Endothelial cell of umbilical vein (primary cell): ENCODE results near the gene POLR2L. TPM values are rescaled to one million over a fixed set of nuclear protein-coding genes. Genes with fewer than 3 reads are reported as not detected.

Experiments used
- BruUV-seq: library from RNA; stranded (reverse); fragments of 400-500 nt; replicated peaks from 2 replicates; lab custom pipeline; 2021; lab: Mats Ljungman, UMichigan
- CTCF ChIA-PET: fragments of 300-600, 350-600 bp; sonication (Branson Sonifier 250); formaldehyde crosslinking; loops from one replicate; lab custom pipeline; 2021; ENCODE audit warnings: antibody characterized with exemption, inconsistent platforms; lab: Charles Lee
- POLR2A ChIA-PET: fragments of 300-600, 350-600 bp; sonication (Branson Sonifier 250); formaldehyde crosslinking; loops from one replicate; lab custom pipeline; 2021; ENCODE audit warnings: antibody characterized with exemption, inconsistent platforms; lab: Charles Lee
- DNase-seq: peaks from one replicate; pipeline ENCODE4 v3.0.0-alpha.2; 2011; ENCODE audit warnings: low read depth, low spot score
- FAIRE-seq: peaks from 2 replicates; lab custom pipeline; 2011; peaks lifted over from hg19 to GRCh38; lab: Jason Lieb, UNC
- H2AFZ ChIP-seq: 2 replicates; pipeline ENCODE4 v1.6.0; 2012; ENCODE audit warnings: low read depth, low read length, control low read depth, inconsistent platforms
- H3K27ac ChIP-seq: 2 replicates; pipeline ENCODE4 v1.5.1; 2011; ENCODE audit warnings: low read depth, mild to moderate bottlenecking, control low read depth, low read length, moderate library complexity; ENCODE audit not compliant: insufficient read depth
- H3K27me3 ChIP-seq, 2 experiments: 2 replicates each; pipeline versions ENCODE4 v1.6.0 to v1.6.1; 2011; ENCODE audit warnings: low read length in 2 of 2, mixed read lengths in 1 of 2; ENCODE audit not compliant: control insufficient read depth in 2 of 2, insufficient read depth in 2 of 2
- H3K36me3 ChIP-seq, 2 experiments: 2 replicates in 1 of 2; 3 replicates in 1 of 2; pipeline ENCODE4 v1.5.1; 2011; ENCODE audit warnings: low read length in 2 of 2, mild to moderate bottlenecking in 1 of 2, moderate library complexity in 1 of 2; ENCODE audit not compliant: control insufficient read depth in 2 of 2, insufficient read depth in 2 of 2; ENCODE audit errors: extremely low read depth in 1 of 2
- H3K4me1 ChIP-seq: 3 replicates; pipeline ENCODE4 v1.5.1; 2011; ENCODE audit warnings: mild to moderate bottlenecking, low read length; ENCODE audit not compliant: control insufficient read depth, insufficient read depth; ENCODE audit errors: extremely low read depth
- H3K4me2 ChIP-seq: 2 replicates; pipeline ENCODE4 v1.6.1; 2011; ENCODE audit warnings: low read length, control low read depth, mixed read lengths; ENCODE audit not compliant: insufficient read depth
- H3K4me3 ChIP-seq, 3 experiments: fragments of 200-600 bp in 1 of 3; sonication (generic), shearing (Covaris generic) in 1 of 3; replicated peaks in 1 of 3; 2 replicates each; pipeline ENCODE4 v1.5.1; 2011 to 2016; ENCODE audit warnings: control low read depth in 3 of 3, low read length in 3 of 3, mild to moderate bottlenecking in 2 of 3, inconsistent platforms in 1 of 3, low read depth in 1 of 3, moderate library complexity in 1 of 3; ENCODE audit not compliant: insufficient read depth in 1 of 3
- H3K79me2 ChIP-seq: 2 replicates; pipeline ENCODE4 v1.6.0; 2012; ENCODE audit warnings: low read length, inconsistent platforms; ENCODE audit not compliant: control insufficient read depth, insufficient read depth
- H3K9ac ChIP-seq: replicated peaks from 2 replicates; pipeline ENCODE3; 2011; ENCODE audit warnings: low read length, control low read depth; ENCODE audit not compliant: insufficient read depth; ENCODE audit errors: extremely low read depth
- H3K9me1 ChIP-seq: replicated peaks from 3 replicates; pipeline ENCODE4 v1.6.0; 2011; ENCODE audit warnings: mild to moderate bottlenecking, low read length; ENCODE audit not compliant: control insufficient read depth, insufficient read depth; ENCODE audit errors: extremely low read depth
- H3K9me3 ChIP-seq: replicated peaks from 2 replicates; pipeline ENCODE4 v1.5.1; 2012; ENCODE audit warnings: low read length, inconsistent platforms; ENCODE audit not compliant: control insufficient read depth, insufficient read depth
- H4K20me1 ChIP-seq: replicated peaks from 2 replicates; pipeline ENCODE3; 2011; ENCODE audit warnings: mild to moderate bottlenecking, low read length; ENCODE audit not compliant: control insufficient read depth, insufficient read depth; ENCODE audit errors: extremely low read depth
- CTCF ChIP-seq, 2 donors: IDR thresholded peaks; 1 replicate in 1 of 2; 2 replicates in 1 of 2; pipeline ENCODE4 v1.5.1; 2011; ENCODE audit warnings: low read length in 2 of 2, mild to moderate bottlenecking in 2 of 2, moderate library complexity in 2 of 2, control low read depth in 1 of 2, inconsistent platforms in 1 of 2, low read depth in 1 of 2; ENCODE audit not compliant: insufficient read depth in 1 of 2; ENCODE audit errors: extremely low read depth in 1 of 2
- EZH2 ChIP-seq: IDR thresholded peaks from 2 replicates; pipeline ENCODE4 v1.6.1; 2012; ENCODE audit warnings: borderline replicate concordance, low read depth, mild to moderate bottlenecking, moderate library complexity, low read length, inconsistent platforms; ENCODE audit not compliant: severe bottlenecking
- FOS ChIP-seq: IDR thresholded peaks from 2 replicates; pipeline ENCODE4 v1.6.1; 2011; ENCODE audit warnings: mild to moderate bottlenecking, low read length, moderate library complexity, borderline replicate concordance; ENCODE audit not compliant: insufficient read depth
- GATA2 ChIP-seq: IDR thresholded peaks from 2 replicates; pipeline ENCODE4 v1.7.0; 2011; ENCODE audit warnings: low read depth, mild to moderate bottlenecking, moderate library complexity, mixed read lengths, low read length; ENCODE audit not compliant: insufficient read length, insufficient read depth
- JUN ChIP-seq: IDR thresholded peaks from 2 replicates; pipeline ENCODE4 v1.6.1; 2011; ENCODE audit warnings: borderline replicate concordance, low read depth; ENCODE audit not compliant: insufficient read length, insufficient read depth
- MYC ChIP-seq: IDR thresholded peaks from one replicate; pipeline ENCODE4 v1.6.1; 2011; ENCODE audit warnings: mild to moderate bottlenecking, low read depth, low read length
- POLR2A ChIP-seq: IDR thresholded peaks from 2 replicates; pipeline ENCODE4 v1.6.1; 2012; ENCODE audit warnings: low read depth, mild to moderate bottlenecking, control low read depth, low read length
- POLR2AphosphoS5 ChIP-seq: IDR thresholded peaks from 2 replicates; pipeline ENCODE4 v1.6.1; 2012; ENCODE audit warnings: low read depth, mild to moderate bottlenecking, control low read depth, low read length, moderate library complexity; ENCODE audit not compliant: insufficient read depth
- dilution Hi-C: fragments of 300-500 bp; cut with MboI; formaldehyde crosslinking; loops from one replicate; pipeline ENCODE4 v1.15.0; 2019; ENCODE audit warnings: low sequenced_read_pairs; ENCODE audit not compliant: extremely low pct_ligation_motif_present
- intact Hi-C: fragments of 100-400 bp; cut with micrococcal nuclease; formaldehyde crosslinking; loops from one replicate; pipeline ENCODE4 v1.10.0; 2022
- polyA plus RNA-seq, 4 experiments: library from polyadenylated mRNA; depleted of rRNA in 3 of 4; stranded (reverse) in 3 of 4; unstranded in 1 of 4; fragments of >200 nt; gene quantifications; 2 replicates each; pipeline versions ENCODE4 v1.2.1 to v1.2.3, GENCODE V29; 2011 to 2012; ENCODE audit warnings: missing spikeins in 1 of 4
- total RNA-seq: library from RNA; stranded (reverse); gene quantifications from 2 replicates; pipeline ENCODE4 v1.2.3, GENCODE V29; 2021
- TF ChIP-seq, protein P1 (sequence below): IDR thresholded peaks from 2 replicates; pipeline ENCODE4 v1.6.1; 2011; ENCODE audit not compliant: insufficient read depth, insufficient read length

The POLR2L gene
- total and polyA plus RNA-seq, 2 donors (not counting 3 experiments of a cell fraction or from before 2014, with no cell fraction given) = 146 to 259 TPM

DNA sequence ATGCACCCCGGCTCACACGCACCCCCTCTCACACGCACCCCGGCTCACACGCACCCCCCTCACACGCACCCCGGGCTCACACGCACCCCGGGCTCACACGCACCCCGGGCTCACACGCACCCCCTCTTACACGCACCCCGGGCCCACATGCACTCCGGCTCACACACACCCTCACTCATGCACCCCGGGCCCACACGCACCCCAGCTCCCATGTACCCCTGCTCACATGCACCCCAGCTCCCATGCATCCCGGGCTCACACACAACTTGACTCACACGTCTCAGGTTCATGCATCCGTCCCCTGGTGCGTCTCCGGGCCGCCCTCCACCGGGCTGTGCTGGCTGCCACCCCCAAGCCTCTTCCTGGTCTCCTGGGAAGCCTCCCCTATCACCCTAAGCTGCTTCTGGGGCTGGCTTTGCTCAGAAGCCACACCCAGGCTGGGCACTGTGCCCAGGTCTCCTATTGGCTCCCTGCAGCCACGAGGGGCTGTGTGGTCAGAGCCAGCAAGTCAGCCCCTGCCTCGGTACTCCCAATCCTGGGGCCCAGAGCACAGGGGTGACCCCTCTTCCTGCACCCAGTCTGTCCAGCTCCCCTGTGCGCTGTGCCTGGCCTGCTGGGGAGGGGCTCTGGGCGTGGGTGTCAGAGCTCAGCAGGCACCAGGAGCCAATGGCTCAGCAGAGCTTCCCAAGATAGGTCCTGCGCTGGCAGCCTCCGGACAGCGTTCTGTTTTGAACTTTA, 17.2 kb upstream of the POLR2L start:
- Histone ChIP-seq H3K4me2 (no peak overlapping the region), H2AFZ (no peak overlapping the region), H3K9me1 (no peaks in the 10 kb centered on the region), H3K27me3 (no peaks in the 10 kb centered on the region), H3K9me3 (no peaks in the 10 kb centered on the region), H3K4me1 (no peaks in the 10 kb centered on the region), H3K4me3 (no peak overlapping the region), H3K36me3 (peaks cover 0 to 6% of the 10 kb centered on the region in 2 experiments), H3K79me2 (no peaks in the 10 kb centered on the region), H3K9ac (no peak overlapping the region), H4K20me1 (no peaks in the 10 kb centered on the region), H3K27ac (no peak overlapping the region)
- ChIA-PET CTCF (interaction anchor here (0.7 to 1.1 kb wide), 2 partner anchors 19 to 39 kb away, joined by 3 to 4 read pairs; no protein-coding TSS in a partner anchor), POLR2A (interaction anchor here (0.5 kb wide), 1 partner anchor 18 kb away, joined by 3 read pairs; no protein-coding TSS in a partner anchor)
- TF ChIP-seq GATA2 (no peak), CTCF (IDR thresholded peaks at IDR 0.05; ENCODE audit: extremely low read depth in 1 of 2, insufficient read depth in 1 of 2, low read depth in 1 of 2, low read length in 2 of 2) (no peak), MYC (no peak), POLR2AphosphoS5 (no peak), JUN (no peak), EZH2 (no peak), FOS (no peak), POLR2A (no peak)
- TF ChIP-seq, protein P1, sequence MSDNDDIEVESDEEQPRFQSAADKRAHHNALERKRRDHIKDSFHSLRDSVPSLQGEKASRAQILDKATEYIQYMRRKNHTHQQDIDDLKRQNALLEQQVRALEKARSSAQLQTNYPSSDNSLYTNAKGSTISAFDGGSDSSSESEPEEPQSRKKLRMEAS = no peak
- peak; percentile 64 for DNase-seq
- dilution Hi-C loops = no loop called here
- intact Hi-C loops = no loop called here
- no TSS peak for BruUV-seq
- no peak for FAIRE-seq
